ENCODE results near the gene ZNF892.

- TF ChIP-seq EZH2 (IDR thresholded peaks at IDR 0.05; ENCODE audit: low read length, unreplicated experiment) (no peak), CTCF (conservative IDR thresholded peaks at IDR 0.05; ENCODE audit: low read depth, low read length) (no peak), EZH2phosphoT487 (IDR thresholded peaks at IDR 0.05; ENCODE audit: borderline replicate concordance, low read length) (no peak)
These were observed 1.2 kb upstream of the ZNF892 start for GRCh38 chr2:95206096-95206495.

All from PC-3 (cell line).